ENCODE measurements around the gene CDC14B. TPM values are rescaled to one million over a fixed set of nuclear protein-coding genes. Genes with fewer than 3 reads are reported as not detected.

CDC14B gene
- total RNA-seq, 1 experiment from 2014 or later = 28.4 TPM

- no CpG with 5 or more reads among the region's 2 CpGs for WGBS (ENCODE audit: extremely low coverage, insufficient read length, low lambda C conversion rate)
- peaks cover 2% of the 10 kb centered on the region; the same call in 1 of the 2 replicates for H3K27me3 ChIP-seq (ENCODE audit: insufficient read depth, low read length)
- H2BK20ac ChIP-seq (ENCODE audit: low read depth, low read length, poor library complexity, severe bottlenecking) = no peak overlapping the region
- H3K4me3 Mint-ChIP-seq = no peak overlapping the region
- H3K23ac ChIP-seq (ENCODE audit: insufficient read length, low read depth, low read length) = no peak overlapping the region
- H2AK5ac ChIP-seq (ENCODE audit: insufficient read length, low read length) = no peak overlapping the region
- no peak overlapping the region for H3K14ac ChIP-seq (ENCODE audit: insufficient read depth, low read length)
- no peak overlapping the region for H3T11ph ChIP-seq (ENCODE audit: low read length)
- no peaks in the 10 kb centered on the region for H4K20me1 ChIP-seq (ENCODE audit: control insufficient read depth, insufficient read depth, insufficient read length)
- H4K5ac ChIP-seq (ENCODE audit: insufficient read length, low read depth, low read length) = no peak overlapping the region
- H3K27ac ChIP-seq (ENCODE audit: insufficient read length, low read depth, low read length) = no peak overlapping the region
- H2BK12ac ChIP-seq (ENCODE audit: insufficient read length, low read depth, low read length) = no peak overlapping the region
- H3K9me3 ChIP-seq (ENCODE audit: control insufficient read depth, low read depth, low read length) = no peaks in the 10 kb centered on the region
- H2AFZ ChIP-seq (ENCODE audit: low read length) = no peak overlapping the region
- no peak overlapping the region for H3K18ac ChIP-seq (ENCODE audit: insufficient read length, low read depth, low read length)
- no peaks in the 10 kb centered on the region for H3K79me1 ChIP-seq (ENCODE audit: insufficient read depth, low read depth, low read length, poor library complexity, severe bottlenecking)
- peak overlapping the region in 1 of 3 experiments; percentile 8; a peak in 1 of 7 replicates for H3K27ac Mint-ChIP-seq
- H3K56ac ChIP-seq (ENCODE audit: insufficient read length, low read depth, low read length) = no peak overlapping the region
- H3K4me1 ChIP-seq (ENCODE audit: insufficient read depth, low read length) = no peaks in the 10 kb centered on the region
- TF ChIP-seq CTCF (conservative IDR thresholded peaks at IDR 0.05) = peak; percentile 56
- no peak overlapping the region for H2BK5ac ChIP-seq (ENCODE audit: insufficient read length, low read length)
- H3K4ac ChIP-seq (ENCODE audit: low read depth, low read length) = no peak overlapping the region
- no peak overlapping the region for H4K91ac ChIP-seq (ENCODE audit: insufficient read length, low read depth, low read length)
- H3K4me2 ChIP-seq (ENCODE audit: insufficient read depth, insufficient read length, low read length) = no peak overlapping the region
- peaks cover 10 to 12% of the 10 kb centered on the region in 2 experiments for H3K4me1 Mint-ChIP-seq
- H3K36me3 Mint-ChIP-seq (ENCODE audit: insufficient read depth in 1 of 3, low read depth in 3 of 3) = peaks cover 0 to 4% (median 0%) of the 10 kb centered on the region in 3 experiments; a peak in 1 of 7 replicates
- peaks cover 6% of the 10 kb centered on the region for H3K23me2 ChIP-seq (ENCODE audit: insufficient read length, low read depth, low read length, poor library complexity, severe bottlenecking)
- no peaks in the 10 kb centered on the region for H3K9me3 Mint-ChIP-seq
- H3K79me2 ChIP-seq (ENCODE audit: insufficient read depth, low read length) = no peaks in the 10 kb centered on the region
- no peak overlapping the region for H3K9ac ChIP-seq (ENCODE audit: extremely low read depth, insufficient read length, low read length)
- no peak overlapping the region for H2BK120ac ChIP-seq (ENCODE audit: low read depth, low read length, poor library complexity, severe bottlenecking)
- peaks cover 17% of the 10 kb centered on the region for H3K27me3 Mint-ChIP-seq (ENCODE audit: low read depth)
- H2BK15ac ChIP-seq (ENCODE audit: low read depth, low read length) = no peak overlapping the region
- no peak overlapping the region for H4K8ac ChIP-seq (replicated peaks; ENCODE audit: insufficient read length, low read depth, low read length)
- DNase-seq = no peak
Measured at GRCh38 chr9:96453625-96454024, 166.0 kb downstream of the CDC14B start.
